Right lung (tissue), 5 donors: ENCODE results near the gene EHMT2. TPM values are rescaled to one million over a fixed set of nuclear protein-coding genes. Genes with fewer than 3 reads are reported as not detected.
"Not testable (repeated sequence)": the region's sequence is repeated elsewhere in the genome, so short reads cannot be mapped to it uniquely, and the experiment has no call there.

ENCODE experiments used
- DNase-seq, 2 donors: peaks; one replicate each; pipeline ENCODE4 v3.0.0-alpha.2; 2013
- polyA plus RNA-seq, 5 donors: library from polyadenylated mRNA; unstranded; fragments of 120-200 nt; gene quantifications; one replicate each; pipeline versions ENCODE4 v1.2.1 to v1.2.3, GENCODE V29; 2013; ENCODE audit warnings: inconsistent platforms in 1 of 5, low replicate concordance in 1 of 5; ENCODE audit not compliant: insufficient read length in 5 of 5, insufficient read depth in 1 of 5

Gene EHMT2
- polyA plus RNA-seq, 5 donors = 59.7 to 83.8 (median 74.1) TPM

GRCh38 chr6:31874084-31874670 is 23.3 kb downstream of the EHMT2 start:
- DNase-seq = no peak

- DNase-seq = no peak
Measured at GRCh38 chr6:31871046-31871659, 26.3 kb downstream of the EHMT2 start.

- DNase-seq = no peak
Measured at GRCh38 chr6:31870385-31870921, 27.0 kb downstream of the EHMT2 start.

- DNase-seq = no peak
Measured at GRCh38 chr6:31869343-31869742, 28.2 kb downstream of the EHMT2 start.

- DNase-seq = not testable (repeated sequence)
Measured at GRCh38 chr6:31868658-31868971, 28.9 kb downstream of the EHMT2 start.

- no peak for DNase-seq
Measured at GRCh38 chr6:31865205-31866118, 32.0 kb downstream of the EHMT2 start.

- DNase-seq = no peak
Measured at GRCh38 chr6:31864818-31865204, 32.7 kb downstream of the EHMT2 start.

GRCh38 chr6:31864123-31864562 is 33.4 kb downstream of the EHMT2 start:
- DNase-seq = not testable (repeated sequence)

- DNase-seq = peak; percentile 99 to 100
Measured at GRCh38 chr6:31862344-31863235, 34.9 kb downstream of the EHMT2 start, which contains the start of gene NEU1. Gene NEU1 (minus strand): TSS chr6:31862821. CDS start chr6:31862776, 45 bp downstream.

GRCh38 chr6:31861919-31862343 is 35.6 kb downstream of the EHMT2 start:
- no peak for DNase-seq

GRCh38 chr6:31861150-31861549 is 36.3 kb downstream of the EHMT2 start:
- no peak for DNase-seq

- DNase-seq = no peak
Measured at GRCh38 chr6:31860349-31860748, 37.1 kb downstream of the EHMT2 start.

- DNase-seq = no peak
Measured at GRCh38 chr6:31859923-31860322, 37.6 kb downstream of the EHMT2 start.

- no peak for DNase-seq
Measured at GRCh38 chr6:31858707-31859106, 38.8 kb downstream of the EHMT2 start.

GRCh38 chr6:31857774-31858173 is 39.7 kb downstream of the EHMT2 start:
- not testable (repeated sequence) for DNase-seq

- DNase-seq = not testable (repeated sequence)
Measured at GRCh38 chr6:31851980-31852718, 45.3 kb downstream of the EHMT2 start.

- DNase-seq = no peak
Measured at GRCh38 chr6:31851485-31851832, 46.0 kb downstream of the EHMT2 start.

GRCh38 chr6:31850765-31851484 is 46.6 kb downstream of the EHMT2 start:
- no peak for DNase-seq

GRCh38 chr6:31847276-31847978 is 50.1 kb downstream of the EHMT2 start:
- DNase-seq = no peak
